Tibial nerve (tissue), 4 donors: ENCODE data around the gene ASB1.

Source experiments
- EP300 ChIP-seq, 2 donors: sonication (generic); formaldehyde crosslinking; IDR thresholded peaks; one replicate each; pipeline ENCODE4 v1.6.1; 2017; ENCODE audit warnings: antibody characterized with exemption in 2 of 2, mild to moderate bottlenecking in 1 of 2
- POLR2A ChIP-seq, 2 donors: fragments of 450-650 bp; IDR thresholded peaks; one replicate each; pipeline ENCODE4 v1.6.1; 2017; ENCODE audit warnings: antibody characterized with exemption in 2 of 2, mild to moderate bottlenecking in 2 of 2, moderate library complexity in 2 of 2
- TF ChIP-seq, protein P1 (sequence below), 5 experiments: fragments of 200-600 bp in 3 of 5; fragments of 450-650 bp in 2 of 5; sonication (generic) in 3 of 5; IDR thresholded peaks; one replicate each; pipeline ENCODE4 v1.5.1; 2016 to 2019; ENCODE audit warnings: antibody characterized with exemption in 5 of 5, mild to moderate bottlenecking in 3 of 5, moderate library complexity in 2 of 5

GRCh38 chr2:238383135-238383534 is 43.6 kb upstream of the ASB1 start:
- TF ChIP-seq, protein P1, sequence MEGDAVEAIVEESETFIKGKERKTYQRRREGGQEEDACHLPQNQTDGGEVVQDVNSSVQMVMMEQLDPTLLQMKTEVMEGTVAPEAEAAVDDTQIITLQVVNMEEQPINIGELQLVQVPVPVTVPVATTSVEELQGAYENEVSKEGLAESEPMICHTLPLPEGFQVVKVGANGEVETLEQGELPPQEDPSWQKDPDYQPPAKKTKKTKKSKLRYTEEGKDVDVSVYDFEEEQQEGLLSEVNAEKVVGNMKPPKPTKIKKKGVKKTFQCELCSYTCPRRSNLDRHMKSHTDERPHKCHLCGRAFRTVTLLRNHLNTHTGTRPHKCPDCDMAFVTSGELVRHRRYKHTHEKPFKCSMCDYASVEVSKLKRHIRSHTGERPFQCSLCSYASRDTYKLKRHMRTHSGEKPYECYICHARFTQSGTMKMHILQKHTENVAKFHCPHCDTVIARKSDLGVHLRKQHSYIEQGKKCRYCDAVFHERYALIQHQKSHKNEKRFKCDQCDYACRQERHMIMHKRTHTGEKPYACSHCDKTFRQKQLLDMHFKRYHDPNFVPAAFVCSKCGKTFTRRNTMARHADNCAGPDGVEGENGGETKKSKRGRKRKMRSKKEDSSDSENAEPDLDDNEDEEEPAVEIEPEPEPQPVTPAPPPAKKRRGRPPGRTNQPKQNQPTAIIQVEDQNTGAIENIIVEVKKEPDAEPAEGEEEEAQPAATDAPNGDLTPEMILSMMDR (IDR thresholded peaks at IDR 0.05), result no peak
- TF ChIP-seq EP300 (IDR thresholded peaks at IDR 0.05) (no peak), POLR2A (IDR thresholded peaks at IDR 0.05) (no peak)
